ENCODE results near the gene CAMK2D.

CAMK2D gene

DNA sequence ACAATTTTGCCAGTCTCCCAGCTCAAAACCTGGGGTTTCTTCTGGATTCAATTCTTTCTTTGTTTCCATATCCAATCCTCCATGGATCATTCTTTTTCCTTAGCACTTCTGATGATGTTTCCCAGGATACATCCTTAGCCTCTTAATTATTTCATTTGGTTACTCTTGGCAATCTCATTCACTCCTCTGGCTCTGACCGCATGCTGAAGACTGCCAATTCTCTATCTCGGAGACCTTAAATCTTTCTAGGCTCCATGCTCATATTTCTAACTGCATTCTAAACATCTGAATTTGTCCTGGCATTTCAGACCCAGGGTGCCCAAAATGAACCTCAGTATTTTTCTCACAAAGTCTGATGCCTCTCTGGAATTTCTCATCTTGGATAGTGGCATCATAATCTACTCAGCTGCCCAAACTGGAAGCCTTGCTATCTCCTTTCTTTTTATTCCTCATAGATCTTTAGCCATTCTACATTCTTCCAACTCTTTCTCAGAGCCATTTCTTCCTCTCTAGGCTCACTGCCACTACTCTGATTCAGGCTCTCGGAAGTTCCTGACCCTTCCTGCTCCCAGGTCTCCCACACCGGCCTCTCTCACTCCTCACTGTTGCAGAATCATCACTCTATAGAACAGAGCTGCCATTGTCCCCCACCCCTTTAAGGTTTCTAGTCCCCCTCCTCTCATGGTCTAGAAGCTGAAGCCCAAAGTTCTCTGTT, 290.2 kb downstream of the CAMK2D start:
- peak; percentile 7 for DNase-seq (ENCODE audit: low read depth)

DNA sequence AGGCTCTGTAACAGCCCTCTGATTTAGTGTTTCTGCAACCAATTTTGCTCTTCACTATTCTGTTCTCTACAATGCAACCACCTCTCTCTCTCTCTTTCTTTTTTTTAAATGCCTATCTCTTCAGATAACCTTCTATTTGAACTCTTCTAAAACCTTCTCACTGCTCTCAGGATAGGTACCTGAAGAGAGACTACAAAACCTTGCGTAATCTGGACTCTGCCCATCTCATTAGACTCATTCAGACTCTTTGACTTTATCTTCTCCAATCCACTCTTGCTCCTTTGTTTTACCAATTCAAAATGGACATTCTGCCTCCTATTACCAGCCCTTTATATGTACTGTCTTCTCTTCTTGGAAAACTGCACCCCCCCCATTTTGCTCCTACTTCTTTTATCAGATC, 291.6 kb downstream of the CAMK2D start:
- no peak for DNase-seq (ENCODE audit: low read depth)

DNA sequence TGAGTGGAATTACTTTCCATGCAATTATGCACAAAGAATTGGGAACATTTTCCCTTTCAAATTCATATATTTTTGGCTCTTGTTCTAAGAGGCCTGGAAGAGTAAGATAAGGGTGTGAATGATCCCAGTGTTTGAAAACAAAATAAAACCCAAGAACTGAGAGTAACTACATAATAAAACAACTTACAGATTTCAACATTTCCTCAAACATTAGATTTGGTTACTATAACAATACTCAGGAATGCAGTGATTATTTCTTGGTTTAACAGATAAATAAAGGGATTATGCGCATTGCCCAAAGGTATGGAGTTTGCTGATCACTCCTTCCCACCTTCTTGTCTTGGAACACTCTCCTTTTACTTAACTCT, 292.5 kb downstream of the CAMK2D start:
- DNase-seq (ENCODE audit: low read depth), result peak; percentile 53

GRCh38 chr4:113468165-113469022, 293.1 kb downstream of the CAMK2D start:
- peak; percentile 99 for DNase-seq (ENCODE audit: low read depth)

GRCh38 chr4:113467581-113467980, 294.0 kb downstream of the CAMK2D start:
- DNase-seq (ENCODE audit: low read depth), result peak; percentile 78

DNA sequence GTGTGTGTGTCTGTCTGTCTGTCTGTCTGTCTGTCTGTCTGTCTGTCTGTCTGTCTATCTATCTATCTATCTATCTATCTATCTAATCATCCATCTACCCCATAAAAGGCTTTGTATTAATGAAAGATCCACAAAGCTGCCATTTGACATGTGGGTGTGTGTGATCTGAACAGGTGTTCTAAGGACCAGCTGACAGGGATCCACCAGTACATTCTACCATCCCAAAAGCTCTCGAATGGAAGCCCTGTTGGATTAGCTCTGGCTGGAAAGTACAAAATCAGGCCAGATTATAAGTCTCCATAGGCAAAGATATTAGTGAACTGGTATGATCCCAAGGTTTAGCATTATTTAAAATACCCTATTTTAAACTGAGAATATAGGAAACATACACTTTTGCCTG, 299.3 kb downstream of the CAMK2D start:
- DNase-seq (ENCODE audit: low read depth), result no peak

GRCh38 chr4:113461281-113461680, 300.3 kb downstream of the CAMK2D start:
- no peak for DNase-seq (ENCODE audit: low read depth)

GRCh38 chr4:113457886-113458285, 303.7 kb downstream of the CAMK2D start:
- DNase-seq (ENCODE audit: low read depth), result peak; percentile 63

DNA sequence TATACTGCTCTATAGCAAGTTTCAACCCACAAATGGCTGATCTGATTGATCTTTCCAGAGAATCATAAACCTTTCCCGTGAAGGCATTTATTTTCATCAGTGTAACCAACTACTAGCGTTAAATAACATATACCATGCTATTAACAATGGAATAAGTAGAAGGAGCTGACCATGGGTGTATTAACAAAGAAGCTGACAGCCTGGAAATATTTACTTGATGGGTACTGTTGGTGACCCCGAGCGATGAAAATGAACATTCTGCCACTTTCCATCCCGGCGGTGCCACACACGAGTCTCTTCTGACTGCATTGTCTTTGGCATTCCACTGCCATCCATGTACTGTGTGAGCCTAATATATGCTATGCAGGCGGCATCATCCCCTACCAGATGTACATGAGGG, 304.4 kb downstream of the CAMK2D start:
- DNase-seq (ENCODE audit: low read depth), result no peak

GRCh38 chr4:113455061-113455460, 306.5 kb downstream of the CAMK2D start:
- no peak for DNase-seq (ENCODE audit: low read depth)

DNA sequence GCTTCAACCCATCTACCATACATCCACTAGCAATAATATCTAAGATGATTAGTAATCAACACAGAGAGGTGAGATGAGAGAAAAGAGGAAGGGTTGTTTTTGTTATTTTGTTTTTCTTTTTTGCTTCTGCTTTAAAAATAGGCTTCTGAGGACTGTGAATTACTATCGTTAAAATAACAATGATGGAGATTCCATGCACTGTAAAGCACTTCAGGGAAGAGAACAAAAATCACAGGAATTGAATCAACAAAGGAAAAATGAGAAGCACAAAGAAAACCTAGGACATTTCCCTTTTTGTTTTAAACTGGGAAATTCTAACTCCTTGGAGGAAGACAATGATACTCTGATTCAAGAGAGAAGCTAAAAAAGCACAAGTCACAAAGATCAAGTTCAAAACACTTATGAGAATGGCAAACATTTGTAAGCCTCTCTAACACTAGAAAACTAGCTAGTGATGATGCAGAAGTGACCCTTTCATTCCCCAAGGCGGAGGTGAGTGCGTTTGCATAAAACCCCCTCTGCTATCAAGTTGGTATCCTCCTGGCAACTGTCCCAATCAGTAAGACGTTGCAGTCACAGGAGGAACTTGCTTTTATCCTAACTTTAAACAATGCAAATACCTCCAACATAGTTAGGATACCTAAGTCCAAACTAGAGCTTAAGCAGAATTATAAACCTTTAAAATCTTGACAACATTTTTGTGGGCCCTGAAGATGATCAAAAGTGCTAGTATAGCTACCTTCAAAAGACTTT, 308.5 kb downstream of the CAMK2D start:
- peak; percentile 72 for DNase-seq (ENCODE audit: low read depth)

DNA sequence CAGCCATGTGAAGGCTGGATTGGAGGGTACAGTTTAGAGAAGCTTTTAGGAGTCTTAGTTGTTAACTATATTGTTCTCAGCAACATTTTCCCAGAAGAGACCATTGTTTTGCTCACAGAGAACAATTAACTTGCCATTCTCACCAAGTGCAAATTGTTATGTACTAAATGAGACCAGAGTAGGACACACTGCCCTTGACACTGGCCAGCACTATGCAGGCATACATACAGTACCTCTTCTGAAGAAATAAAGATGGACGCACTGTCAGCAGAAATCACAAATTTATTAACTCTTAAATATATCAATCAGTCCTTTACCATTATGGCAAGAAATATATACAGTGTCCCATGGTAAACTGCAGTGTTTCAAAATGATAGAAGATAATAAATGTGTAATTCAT, 309.4 kb downstream of the CAMK2D start:
- DNase-seq (ENCODE audit: low read depth), result no peak

GRCh38 chr4:113450295-113451080, 311.1 kb downstream of the CAMK2D start:
- no peak for DNase-seq (ENCODE audit: low read depth)

- DNase-seq (ENCODE audit: low read depth), result no peak
Observed at GRCh38 chr4:113449410-113449974, 312.0 kb downstream of the CAMK2D start.

DNA sequence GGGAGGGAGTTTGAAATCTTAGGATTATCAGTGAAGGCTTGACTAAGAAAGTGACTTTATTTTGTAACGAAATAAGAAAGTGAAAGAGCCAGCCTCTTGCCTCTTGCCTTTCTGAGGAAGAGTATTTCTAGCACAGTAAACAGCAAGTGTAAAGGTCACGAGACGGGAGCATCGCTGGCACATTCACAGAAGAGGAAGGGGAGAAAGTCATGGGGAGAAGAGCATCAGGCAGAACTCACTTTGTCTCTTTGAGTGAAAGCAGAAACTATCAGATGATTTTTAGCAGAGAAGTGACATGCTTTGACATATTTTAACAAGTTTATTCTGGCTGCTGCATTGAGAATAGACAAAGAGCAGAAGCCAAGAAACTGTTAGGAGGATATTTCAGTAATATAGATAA, 313.8 kb downstream of the CAMK2D start:
- no peak for DNase-seq (ENCODE audit: low read depth)

GRCh38 chr4:113447061-113447460, 314.5 kb downstream of the CAMK2D start:
- no peak for DNase-seq (ENCODE audit: low read depth)

GRCh38 chr4:113446019-113446418, 315.5 kb downstream of the CAMK2D start:
- peak; percentile 86 for DNase-seq (ENCODE audit: low read depth)

- peak; percentile 96 for DNase-seq (ENCODE audit: low read depth)
Observed at GRCh38 chr4:113445286-113445685, 316.3 kb downstream of the CAMK2D start.

DNA sequence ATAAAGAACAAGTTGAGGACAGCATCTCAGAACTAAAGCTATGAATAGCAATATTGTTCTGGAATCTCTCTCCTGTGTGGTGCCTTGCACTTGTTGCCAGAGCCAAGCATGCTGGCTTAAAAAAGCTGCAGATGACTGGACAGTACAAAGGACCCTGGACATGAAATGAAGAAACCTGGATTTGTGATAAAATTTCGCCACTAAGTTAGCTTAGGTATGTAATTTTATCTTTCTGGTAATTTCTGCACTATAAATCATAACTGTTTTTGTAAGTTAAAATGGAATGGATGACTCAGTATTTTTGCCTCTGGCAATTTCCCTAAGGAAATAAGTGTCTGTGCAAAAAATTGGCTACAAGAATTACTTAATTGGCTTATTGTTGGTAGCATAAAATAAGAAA, 317.2 kb downstream of the CAMK2D start:
- DNase-seq (ENCODE audit: low read depth), result peak; percentile 89

- peak; percentile 42 for DNase-seq (ENCODE audit: low read depth)
Observed at GRCh38 chr4:113442826-113443225, 318.7 kb downstream of the CAMK2D start.

DNA sequence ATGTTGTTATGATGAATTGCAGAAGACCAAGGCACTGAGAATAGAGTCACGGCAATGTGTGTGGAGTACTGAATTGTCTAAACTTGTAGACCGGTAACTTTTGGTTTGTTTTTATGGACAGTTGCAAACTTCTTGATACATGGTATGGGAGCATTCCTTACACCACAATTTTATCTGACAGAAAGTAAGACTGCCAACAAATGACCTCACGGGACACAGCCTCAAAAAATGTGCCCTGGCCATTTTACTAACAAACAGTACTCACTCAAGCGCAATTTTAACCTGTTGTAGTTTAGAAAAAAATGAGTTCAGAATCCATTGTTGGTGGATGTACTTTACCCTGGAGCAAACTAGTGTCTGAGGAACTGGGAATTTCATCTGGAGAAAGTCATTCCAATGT, 321.2 kb downstream of the CAMK2D start:
- DNase-seq (ENCODE audit: low read depth), result no peak

DNA sequence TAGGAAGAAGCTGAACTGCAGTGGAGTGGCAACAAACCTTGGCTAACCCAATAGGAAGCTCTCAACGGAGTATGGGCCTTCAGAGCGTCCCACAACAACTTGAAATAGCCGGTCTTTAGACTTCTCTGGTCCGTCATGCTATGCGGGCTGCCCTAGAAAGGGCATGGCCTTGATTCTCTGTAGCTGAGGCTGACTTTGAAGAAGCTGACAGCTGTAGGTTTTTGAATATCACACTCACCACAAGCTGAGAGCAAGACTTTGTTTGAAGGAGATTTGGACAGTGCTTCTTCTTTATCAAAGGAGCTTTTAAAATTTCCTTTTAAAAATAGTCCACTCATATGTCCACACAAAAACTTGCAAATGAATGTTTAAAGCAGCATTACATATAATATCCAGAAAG, 322.9 kb downstream of the CAMK2D start:
- DNase-seq (ENCODE audit: low read depth), result no peak
